ENCODE results near the gene CRYL1.

CRYL1 gene

GRCh38 chr13:20431687-20432384, 93.8 kb downstream of the CRYL1 start:
- TF ChIP-seq CTCF (IDR thresholded peaks at IDR 0.05; ENCODE audit: extremely low read depth, missing control alignments): no peak
- DNase-seq (ENCODE audit: low spot score): no peak

GRCh38 chr13:20431080-20431479, 94.6 kb downstream of the CRYL1 start:
- no peak for TF ChIP-seq CTCF (IDR thresholded peaks at IDR 0.05; ENCODE audit: extremely low read depth, missing control alignments)
- no peak for DNase-seq (ENCODE audit: low spot score)

GRCh38 chr13:20430296-20430695, 95.4 kb downstream of the CRYL1 start:
- no peak for TF ChIP-seq CTCF (IDR thresholded peaks at IDR 0.05; ENCODE audit: extremely low read depth, missing control alignments)
- DNase-seq (ENCODE audit: low spot score): no peak

GRCh38 chr13:20429682-20430081, 96.0 kb downstream of the CRYL1 start:
- TF ChIP-seq CTCF (IDR thresholded peaks at IDR 0.05; ENCODE audit: extremely low read depth, missing control alignments): no peak
- DNase-seq (ENCODE audit: low spot score): no peak

- DNase-seq (ENCODE audit: low spot score): no peak
- no peak for TF ChIP-seq CTCF (IDR thresholded peaks at IDR 0.05; ENCODE audit: extremely low read depth, missing control alignments)
Observed at GRCh38 chr13:20428666-20429644, 96.7 kb downstream of the CRYL1 start.

GRCh38 chr13:20426766-20427448, 98.8 kb downstream of the CRYL1 start:
- TF ChIP-seq CTCF (IDR thresholded peaks at IDR 0.05; ENCODE audit: extremely low read depth, missing control alignments): no peak
- DNase-seq (ENCODE audit: low spot score): no peak
